GM12801 (cell line): ENCODE measurements around the gene EVL.

Source experiments
- CTCF ChIP-seq: IDR thresholded peaks from one replicate; pipeline ENCODE4 v1.5.1; 2011; ENCODE audit warnings: control low read depth; ENCODE audit not compliant: insufficient read length; ENCODE audit errors: extremely low read depth

EVL gene

GRCh38 chr14:100159865-100160533 lies 94.8 kb downstream of the EVL start:
- no peak for TF ChIP-seq CTCF

GRCh38 chr14:100160534-100160916 lies 95.3 kb downstream of the EVL start:
- TF ChIP-seq CTCF: no peak

GRCh38 chr14:100165376-100165775 lies 100.2 kb downstream of the EVL start:
- no peak for TF ChIP-seq CTCF

GRCh38 chr14:100165831-100166440 lies 100.7 kb downstream of the EVL start:
- no peak for TF ChIP-seq CTCF

GRCh38 chr14:100168506-100168905 lies 103.3 kb downstream of the EVL start:
- no peak for TF ChIP-seq CTCF

- TF ChIP-seq CTCF: no peak
Measured at GRCh38 chr14:100170880-100171279, 105.7 kb downstream of the EVL start.

- no peak for TF ChIP-seq CTCF
Measured at GRCh38 chr14:100172811-100173210, 107.6 kb downstream of the EVL start.

GRCh38 chr14:100173353-100173752 lies 108.1 kb downstream of the EVL start:
- no peak for TF ChIP-seq CTCF
